Measurements from ENCODE around the gene AADACL4.
A peak's percentile ranks its signal among the peaks of the same experiment; 100 is the strongest.
"Not testable (repeated sequence)": the region's sequence is repeated elsewhere in the genome, so short reads cannot be mapped to it uniquely, and the experiment has no call there.

The AADACL4 gene

DNA sequence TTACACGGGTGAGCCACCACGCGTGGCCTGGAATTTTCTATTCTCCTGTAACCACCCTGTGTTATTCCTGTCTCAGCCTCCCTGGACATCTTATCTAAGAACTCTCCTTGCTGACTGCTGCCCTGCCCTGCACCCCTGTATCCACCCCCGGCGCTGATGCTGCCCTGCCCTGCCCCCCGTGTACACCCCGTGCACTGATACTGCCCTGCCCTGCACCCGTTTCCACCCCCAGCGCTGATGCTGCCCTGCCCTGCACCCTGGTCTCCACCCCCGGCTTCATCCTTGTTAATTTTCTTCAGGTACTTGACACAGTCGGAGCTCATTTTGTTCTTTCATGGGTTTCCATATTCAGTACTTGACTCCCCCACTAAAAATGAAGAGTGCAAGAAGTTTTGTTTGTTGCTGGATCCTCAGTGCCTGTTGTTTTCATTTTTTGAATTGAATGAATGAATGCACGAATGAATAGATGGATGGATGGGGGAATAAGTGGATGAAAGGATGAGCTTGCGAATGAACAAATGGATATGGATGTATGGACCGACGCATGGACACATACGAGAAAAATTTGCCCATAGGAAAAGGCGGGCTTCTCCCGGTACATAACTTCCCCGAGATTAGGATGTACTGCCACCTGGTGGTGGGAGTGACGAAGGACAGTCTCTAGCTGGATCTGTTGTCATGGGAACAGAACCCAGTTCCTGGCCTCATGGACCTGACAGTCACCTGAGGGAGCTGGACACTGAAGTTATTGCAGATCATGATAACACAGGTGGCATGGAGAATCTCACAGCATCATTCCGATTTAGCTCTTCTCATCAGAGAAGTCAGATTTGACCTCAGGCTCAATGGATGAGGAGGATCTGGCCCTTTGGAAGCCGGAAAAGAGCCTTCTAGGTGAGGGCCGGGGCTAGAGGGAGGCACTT, 14.9 kb downstream of the AADACL4 start:
- peak; percentile 77 for DNase-seq (ENCODE audit: low spot score)

DNA sequence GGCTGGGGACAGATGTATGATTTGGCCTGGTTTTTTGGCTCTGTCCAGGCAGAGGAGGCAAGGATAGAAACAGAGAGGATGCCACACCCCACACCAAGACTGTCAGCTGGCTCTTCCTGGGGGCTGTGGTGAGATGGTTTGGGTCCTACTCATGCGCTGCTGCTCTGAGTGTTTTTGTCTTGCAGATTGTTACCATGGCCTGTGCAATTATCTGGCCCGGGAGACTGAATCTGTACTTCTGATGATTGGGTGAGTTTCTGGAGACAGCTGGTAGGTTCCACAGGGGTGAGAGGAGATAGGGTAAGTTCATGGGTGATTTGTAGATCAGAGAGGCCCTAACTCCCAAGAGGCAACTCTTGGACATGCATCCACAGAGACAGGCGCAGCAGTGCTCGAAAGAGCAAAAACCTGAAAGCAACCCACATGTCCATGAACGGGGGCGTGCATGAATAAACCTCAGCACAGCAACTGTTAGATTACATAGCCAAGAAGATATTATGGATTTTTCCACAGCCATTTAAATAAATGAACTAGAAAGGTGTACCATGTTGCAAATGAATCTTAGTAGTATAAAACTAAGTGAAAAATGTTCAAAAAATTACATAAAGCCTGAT, 17.8 kb downstream of the AADACL4 start:
- DNase-seq (ENCODE audit: low spot score): no peak

DNA sequence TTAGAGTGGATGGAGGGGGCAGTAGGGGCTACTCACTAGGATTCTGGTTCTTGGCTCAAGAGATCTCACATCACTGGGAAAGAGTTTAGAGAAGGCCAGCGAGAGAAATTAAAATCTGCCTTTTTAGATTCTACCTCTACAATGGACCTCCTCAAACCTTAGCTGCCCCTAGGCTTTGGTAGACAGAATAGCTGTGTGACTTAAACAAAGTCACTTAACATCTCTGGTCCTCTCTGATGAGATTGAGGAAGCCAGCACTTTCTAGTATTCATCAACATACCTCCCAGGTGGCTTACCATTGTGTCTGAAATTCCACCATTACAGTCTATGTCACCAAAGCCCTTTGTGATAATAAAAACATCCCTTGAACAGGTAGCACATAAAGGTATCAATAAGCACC, 18.7 kb downstream of the AADACL4 start:
- DNase-seq (ENCODE audit: low spot score): no peak

DNA sequence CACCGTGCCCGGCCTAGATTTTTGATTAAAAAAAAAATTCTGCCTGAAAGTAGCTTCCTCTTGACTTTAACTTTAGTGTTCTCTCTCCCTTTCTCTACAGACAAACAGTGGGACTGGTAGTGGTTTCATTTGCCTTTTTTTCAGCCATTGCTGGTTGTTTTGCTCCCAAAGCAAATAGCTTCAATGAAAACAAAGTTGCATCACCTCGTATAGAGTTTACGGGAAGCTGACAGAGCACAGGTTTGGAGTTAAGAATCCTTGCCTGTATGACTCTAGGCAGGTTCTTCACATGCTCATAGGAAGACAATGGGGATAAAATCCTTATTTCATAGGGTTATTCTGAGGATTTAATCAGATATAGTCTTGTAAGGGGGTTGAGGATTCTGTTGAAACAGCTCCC, 21.6 kb downstream of the AADACL4 start:
- no peak for DNase-seq (ENCODE audit: low spot score)

DNA sequence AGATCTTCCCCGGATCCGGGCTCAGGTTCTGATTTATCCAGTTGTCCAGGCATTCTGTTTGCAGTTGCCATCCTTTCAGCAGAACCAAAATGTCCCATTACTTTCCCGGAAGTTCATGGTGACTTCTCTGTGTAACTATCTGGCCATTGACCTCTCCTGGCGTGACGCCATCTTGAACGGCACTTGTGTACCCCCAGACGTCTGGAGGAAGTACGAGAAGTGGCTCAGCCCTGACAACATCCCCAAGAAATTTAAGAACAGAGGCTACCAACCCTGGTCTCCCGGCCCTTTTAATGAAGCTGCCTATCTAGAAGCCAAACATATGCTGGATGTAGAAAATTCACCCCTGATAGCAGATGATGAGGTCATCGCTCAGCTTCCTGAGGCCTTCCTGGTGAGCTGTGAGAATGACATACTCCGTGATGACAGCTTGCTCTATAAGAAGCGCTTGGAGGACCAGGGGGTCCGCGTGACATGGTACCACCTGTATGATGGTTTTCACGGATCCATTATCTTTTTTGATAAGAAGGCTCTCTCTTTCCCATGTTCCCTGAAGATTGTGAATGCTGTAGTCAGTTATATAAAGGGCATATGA, 22.4 kb downstream of the AADACL4 start:
- DNase-seq (ENCODE audit: low spot score): no peak

DNA sequence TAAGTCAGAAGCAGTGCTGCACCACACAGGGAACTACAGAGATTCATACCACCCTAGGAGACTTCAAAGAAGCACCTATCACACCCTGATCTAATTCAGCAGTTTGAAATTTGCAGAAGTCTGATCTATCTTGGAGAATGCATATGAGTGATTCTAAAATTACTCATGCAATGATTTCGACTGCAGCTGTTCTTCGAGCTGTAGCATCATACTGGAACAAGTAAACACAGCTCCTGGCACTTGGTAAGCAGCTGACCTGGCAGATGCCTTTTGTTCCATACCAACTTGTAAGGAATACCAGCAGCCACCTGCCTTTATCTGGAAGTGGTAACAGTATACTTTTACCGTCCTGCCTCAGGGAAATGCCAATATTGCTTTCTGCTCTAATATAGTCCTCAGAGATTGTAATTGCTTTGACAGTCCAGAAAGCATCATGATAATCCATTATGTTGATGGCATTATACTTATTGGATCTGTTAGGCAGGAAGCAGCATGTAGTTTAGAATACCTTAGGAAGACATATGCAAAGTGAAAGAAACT, 25.7 kb downstream of the AADACL4 start:
- no peak for DNase-seq (ENCODE audit: low spot score)

DNA sequence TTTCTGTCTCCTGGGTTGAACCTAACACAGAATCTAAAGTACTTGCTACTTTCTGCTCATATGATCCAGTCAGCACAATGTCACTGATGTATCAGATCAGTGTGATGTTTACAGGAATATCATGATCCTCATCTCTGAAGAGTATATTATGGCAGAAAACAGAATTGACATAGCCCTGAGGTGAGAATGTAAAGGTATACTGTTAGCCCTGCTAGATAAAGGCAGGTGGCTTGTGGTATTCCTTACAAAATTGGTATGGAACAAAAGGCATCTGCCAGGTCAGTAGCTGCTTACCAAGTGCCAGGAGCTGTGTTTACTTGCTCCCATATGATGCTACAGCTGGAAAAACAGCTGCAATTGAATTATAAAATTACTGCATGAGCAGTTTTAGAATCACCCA, 30.5 kb downstream of the AADACL4 start:
- no peak for DNase-seq (ENCODE audit: low spot score)

DNA sequence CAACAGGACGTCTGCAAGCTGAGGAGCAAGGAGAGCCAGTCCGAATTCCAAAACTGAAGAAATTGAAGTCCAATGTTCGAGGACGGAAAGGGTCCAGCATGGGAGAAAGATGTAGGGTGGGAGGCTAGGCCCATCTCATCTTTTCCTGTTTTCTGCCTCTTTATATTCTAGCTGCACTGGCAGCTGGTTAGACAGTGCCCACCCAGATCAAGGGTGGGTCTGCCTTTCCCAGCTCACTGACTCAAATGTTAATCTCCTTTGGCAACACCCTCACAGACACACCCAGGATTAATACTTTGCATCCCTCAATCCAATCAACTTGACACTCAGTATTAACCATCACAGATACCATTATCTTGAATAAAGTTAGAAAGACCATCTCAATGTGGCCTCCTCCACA, 32.2 kb downstream of the AADACL4 start:
- DNase-seq (ENCODE audit: low spot score): not testable (repeated sequence)

DNA sequence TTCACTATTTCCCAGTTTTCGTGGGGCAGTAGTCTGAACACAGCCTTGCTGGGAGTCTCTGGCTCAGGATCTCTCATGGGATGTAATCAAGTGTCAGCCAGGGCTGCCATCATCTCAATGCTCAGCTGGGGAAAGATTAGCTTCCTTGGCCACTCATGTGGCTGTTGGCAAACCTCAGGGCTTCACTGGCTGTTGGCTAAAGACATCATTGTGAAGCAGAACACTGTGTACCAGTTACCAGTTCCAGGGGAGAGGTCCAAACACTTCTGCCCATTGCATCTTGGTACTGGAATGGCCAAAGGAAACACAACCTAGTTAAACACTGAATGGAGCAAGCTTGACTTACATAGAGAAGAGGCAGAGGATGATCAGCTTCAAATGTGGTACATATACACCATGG, 33.7 kb downstream of the AADACL4 start:
- DNase-seq (ENCODE audit: low spot score): no peak

DNA sequence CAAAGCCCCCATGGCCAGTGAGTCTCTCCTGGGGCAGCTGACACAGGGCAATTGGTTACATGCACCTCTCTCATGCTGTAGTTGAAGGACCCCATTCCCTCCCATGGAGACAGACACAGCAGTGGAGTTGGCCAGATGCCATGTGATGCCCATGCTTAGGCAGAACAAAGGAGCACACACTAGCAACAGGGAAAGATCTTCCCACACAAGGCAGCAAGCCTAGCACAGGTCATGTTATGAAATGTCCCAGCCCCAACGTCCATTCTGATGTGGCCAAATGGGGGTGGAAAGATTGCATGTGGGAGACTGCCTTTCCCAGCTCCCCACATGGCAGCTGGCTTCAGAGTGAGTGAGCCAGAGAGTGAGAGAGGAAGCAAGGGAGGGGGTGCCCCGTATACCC, 34.5 kb downstream of the AADACL4 start:
- no peak for DNase-seq (ENCODE audit: low spot score)

DNA sequence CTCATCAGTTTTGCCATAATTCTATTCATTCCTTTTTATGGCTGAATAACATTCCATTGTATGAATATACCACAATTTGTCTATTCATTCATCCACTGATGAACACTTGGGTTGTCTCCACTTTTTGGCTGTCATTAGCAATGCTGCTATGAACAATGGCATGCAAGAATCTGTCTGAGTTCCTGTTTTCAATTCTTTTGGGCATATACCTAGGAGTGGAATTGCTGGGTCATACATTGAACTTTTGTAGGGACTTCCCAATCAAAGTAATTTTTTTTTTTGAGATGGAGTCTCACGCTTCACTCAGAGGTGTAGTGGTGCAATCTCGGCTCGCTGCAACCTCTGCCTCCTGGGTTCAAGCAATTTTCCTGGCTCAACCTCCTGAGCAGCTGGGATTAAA, 34.9 kb downstream of the AADACL4 start:
- no peak for DNase-seq (ENCODE audit: low spot score)

DNA sequence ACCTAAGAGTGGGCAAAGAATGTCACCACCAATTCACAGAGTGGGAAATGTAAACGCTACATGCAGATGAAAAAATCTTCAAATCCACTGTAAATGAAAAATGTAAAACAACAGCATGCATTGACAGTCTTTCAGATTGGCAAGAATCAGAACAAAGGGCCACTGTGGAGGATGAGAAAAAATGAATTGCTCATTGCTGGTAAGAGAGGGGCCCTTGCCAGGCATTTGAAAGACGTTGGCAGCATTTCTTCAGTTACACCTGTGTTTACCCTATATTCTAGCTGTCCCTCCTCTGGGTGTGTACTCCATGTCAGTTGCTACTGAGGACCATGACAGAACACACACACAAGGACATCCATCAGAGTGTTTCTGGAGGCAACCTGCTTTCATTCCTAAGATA, 46.3 kb downstream of the AADACL4 start:
- DNase-seq (ENCODE audit: low spot score): no peak

DNA sequence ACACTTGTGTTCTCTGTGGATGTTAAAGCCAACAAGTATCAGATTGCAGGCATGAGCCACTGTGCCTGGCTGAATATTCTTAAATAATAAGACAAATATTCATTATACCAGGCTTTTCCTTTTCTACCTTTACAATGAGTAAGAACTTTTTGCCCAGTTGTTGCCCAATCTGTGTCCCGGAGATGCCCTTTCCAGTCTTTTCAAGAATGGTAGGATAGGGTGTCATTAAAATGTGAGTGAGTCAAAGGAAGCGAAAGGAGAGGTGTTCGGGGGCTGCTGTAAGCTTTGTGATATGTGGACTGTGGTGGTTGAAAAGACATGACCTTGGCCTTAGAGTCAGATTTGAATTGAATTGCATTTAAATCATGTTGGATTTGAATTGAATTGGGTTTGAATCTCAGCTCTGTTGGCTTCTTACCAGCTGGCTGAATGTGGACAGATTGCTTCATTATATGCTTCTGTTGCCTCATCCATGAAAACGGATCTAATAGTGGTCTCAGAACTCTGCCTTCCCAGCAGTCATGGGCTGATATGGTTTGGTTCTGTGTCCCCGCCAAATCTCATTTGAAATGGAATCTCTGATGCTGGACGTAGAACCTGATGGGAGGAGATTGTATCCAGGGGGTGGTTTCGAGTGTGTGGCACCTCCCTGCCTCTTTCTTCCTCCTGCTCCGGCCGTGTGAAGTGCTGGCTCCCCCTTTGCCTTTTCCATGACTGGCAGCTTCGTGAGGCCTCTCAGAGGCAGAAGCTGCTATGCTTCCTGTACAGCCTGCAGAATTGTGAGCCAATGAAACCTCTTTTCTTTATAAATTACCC, 49.3 kb downstream of the AADACL4 start:
- no peak for DNase-seq (ENCODE audit: low spot score)

DNA sequence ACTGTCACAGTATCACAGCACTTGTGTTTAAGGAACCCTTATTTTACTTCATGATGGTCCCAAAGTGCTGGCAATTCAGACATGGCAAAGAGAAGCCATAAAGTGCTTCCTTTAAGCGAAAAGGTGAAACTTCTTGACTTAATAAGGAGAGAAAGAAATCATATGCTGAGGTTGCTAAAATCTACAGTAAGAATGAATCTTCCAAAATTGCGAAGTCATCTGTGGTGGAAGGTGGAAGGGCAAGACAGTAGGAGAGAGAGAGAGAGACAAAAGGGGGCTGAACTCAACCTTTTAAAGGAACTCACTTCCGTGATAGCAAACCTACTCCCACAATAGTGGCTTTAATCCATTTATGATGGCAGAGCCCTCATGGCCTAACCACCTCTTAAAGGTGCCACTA, 52.8 kb downstream of the AADACL4 start:
- DNase-seq (ENCODE audit: low spot score): no peak

DNA sequence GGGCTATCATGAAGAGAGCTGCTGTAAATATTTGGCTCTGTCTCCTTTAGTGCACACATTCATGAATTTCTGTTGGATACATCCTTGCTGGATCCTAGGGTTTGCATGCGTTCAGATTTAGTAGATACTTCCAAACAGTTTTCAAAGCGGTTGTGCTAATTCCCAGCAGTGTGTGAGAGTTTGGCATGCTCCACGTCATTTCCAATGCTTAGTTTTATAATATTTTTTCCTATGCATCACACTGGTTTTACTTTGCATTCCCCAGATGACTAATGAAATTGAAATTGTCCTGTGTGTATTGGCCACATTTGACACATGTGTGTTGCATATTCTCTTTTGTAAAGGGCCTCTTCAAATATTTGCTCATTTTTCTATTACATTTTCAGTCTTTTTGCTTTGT, 53.5 kb downstream of the AADACL4 start:
- no peak for DNase-seq (ENCODE audit: low spot score)

DNA sequence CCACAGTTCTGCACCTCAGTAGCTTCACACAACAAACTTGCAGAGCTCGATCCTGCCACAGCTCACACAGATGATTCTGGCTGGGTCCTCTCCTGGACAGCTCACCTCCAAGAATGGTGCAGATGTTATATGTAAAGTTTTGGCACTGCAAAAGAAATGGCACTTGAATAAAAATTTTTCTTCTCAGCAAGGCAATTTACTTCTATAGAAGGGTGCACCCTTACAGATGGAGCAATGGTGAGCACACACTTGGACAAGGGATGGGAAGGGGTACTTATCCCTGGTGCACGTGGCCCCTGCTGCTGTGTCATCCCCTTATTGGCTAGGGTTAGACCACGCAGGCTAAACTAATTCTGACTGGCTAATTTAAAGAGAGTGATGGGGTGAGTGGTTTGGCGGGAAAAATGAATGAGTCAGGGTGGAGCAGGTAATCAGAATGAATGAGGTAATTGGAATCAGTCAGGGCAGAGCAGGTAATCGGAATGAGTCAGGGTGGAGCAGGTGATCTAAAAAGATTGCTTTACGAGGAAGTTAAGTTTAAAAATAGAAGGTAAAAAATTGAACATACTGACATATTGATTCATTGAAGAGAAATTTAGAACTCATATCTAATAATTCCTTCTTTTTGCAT, 60.1 kb downstream of the AADACL4 start:
- no peak for DNase-seq (ENCODE audit: low spot score)

DNA sequence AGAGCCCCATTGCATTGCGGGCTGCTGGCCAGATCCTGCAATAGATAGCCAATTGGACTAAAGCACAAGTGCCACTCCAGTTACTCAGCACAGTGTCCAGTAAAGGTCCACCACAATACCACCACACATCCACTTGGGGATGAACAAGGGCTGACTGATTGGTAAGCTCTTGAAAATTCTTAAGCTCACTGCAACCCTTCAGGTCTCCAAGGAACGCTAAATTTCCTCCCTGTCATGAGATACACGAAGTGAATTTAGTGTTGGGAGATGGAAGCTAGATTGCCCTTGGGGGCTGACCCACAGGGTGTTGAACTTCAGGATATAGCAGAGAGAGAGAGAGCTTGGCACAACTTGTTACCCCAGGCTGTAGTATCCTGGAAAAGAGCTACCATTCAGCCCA, 62.2 kb downstream of the AADACL4 start:
- no peak for DNase-seq (ENCODE audit: low spot score)

DNA sequence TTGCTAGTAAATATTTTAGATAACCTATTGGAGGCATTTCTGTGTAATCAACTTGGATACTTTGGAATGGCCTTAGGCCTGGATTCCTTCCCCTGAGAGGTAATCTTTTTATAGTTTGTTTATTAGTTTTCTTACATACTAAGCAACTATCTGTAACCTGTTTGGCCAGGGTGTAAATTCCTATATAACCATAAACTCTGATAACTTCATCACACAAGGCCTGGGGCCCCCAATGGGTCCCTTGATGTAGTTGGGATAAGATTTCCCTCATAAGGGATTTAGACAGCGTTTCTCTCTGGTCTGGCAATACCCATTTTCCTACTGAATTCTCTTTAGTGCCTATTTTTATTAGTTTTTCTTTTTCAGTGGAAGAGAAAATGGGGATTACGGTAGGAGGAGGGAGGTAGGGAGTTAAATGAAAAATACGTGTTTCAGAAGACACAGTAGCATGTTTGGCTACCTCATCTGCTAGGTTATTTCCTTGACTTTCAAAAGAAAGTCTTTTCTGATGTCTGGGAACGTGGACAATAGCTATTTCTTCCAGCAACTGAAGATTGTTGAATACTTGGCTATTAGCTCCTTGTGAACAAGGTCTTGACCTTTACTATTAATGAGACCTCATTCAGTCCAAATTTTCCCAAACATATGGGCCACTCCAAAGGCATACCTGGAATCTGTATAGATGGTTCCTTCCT, 64.7 kb downstream of the AADACL4 start:
- DNase-seq (ENCODE audit: low spot score): no peak

DNA sequence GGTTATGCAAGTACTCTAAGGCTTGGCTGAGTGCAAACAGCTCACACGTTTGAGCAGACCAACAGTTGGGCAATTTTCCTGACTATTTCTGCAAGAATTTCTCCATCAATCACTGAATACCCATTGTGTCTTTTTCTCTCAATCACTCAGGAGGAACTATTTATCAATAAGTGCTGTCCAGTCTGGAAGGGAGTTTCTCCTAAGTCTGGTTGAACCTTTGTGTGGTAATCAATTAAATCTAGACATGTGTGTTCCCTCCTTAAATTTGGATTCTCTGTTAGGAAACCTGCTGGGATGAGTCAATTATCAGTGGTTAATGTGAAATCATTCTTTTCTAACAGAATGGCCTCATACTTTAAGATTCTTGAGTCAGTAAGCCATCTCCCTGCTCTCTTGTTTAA, 65.2 kb downstream of the AADACL4 start:
- no peak for DNase-seq (ENCODE audit: low spot score)

DNA sequence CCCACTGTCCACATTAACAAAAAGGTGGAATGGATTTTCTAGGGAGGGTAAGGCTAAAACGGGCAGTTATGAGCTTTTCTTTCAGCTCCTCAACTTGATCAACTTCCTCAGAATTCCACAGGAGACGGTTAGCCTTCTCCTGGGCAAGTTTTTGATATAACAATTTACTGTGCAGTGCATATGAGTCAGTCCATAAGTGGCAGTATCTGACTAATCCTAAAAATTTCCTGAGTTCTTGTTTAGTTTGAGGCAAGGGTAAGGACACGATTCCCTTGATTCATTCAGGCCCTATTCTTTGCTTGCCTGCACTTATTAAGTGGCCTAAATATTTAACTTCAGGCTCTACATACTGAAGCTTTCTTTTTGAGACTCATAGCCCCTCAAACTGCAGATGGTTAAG, 65.8 kb downstream of the AADACL4 start:
- no peak for DNase-seq (ENCODE audit: low spot score)

DNA sequence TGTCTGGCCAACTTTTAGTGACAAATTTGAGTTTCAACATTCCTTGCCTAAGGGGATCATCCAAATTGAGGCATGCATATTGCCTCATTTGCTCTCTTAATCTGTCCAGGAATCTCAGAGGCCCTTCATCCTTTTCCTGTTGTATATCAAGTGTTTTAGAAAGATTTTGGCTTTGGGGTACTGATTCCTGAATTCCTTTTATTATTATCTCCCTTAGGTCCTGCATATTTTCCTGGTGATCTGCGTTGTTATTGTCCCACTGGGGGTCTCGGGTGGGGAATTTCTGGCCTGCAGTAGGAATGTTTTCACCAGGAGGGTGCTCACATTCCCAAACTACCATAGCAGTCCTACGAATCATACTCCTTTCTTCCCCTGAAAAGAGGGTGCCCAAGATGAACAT, 67.7 kb downstream of the AADACL4 start:
- no peak for DNase-seq (ENCODE audit: low spot score)
